NCI-H226 (cell line): ENCODE data around the gene MATK.

Experiments used
- DNase-seq: peaks from one replicate; pipeline ENCODE4 v3.0.0-alpha.2; 2015

Gene MATK

GRCh38 chr19:3746371-3747056, 39.7 kb downstream of the MATK start:
- DNase-seq, result no peak

GRCh38 chr19:3745363-3746045, 40.7 kb downstream of the MATK start:
- DNase-seq, result no peak

GRCh38 chr19:3743486-3743885, 42.7 kb downstream of the MATK start:
- no peak for DNase-seq

- no peak for DNase-seq
Observed at GRCh38 chr19:3740431-3740830, 45.8 kb downstream of the MATK start.

GRCh38 chr19:3738477-3739220, 47.5 kb downstream of the MATK start:
- no peak for DNase-seq

GRCh38 chr19:3737487-3738205, 48.5 kb downstream of the MATK start:
- no peak for DNase-seq

GRCh38 chr19:3736106-3736724, 50.0 kb downstream of the MATK start:
- no peak for DNase-seq

GRCh38 chr19:3734310-3734600, 51.9 kb downstream of the MATK start:
- DNase-seq, result no peak

GRCh38 chr19:3733549-3734309, 52.5 kb downstream of the MATK start:
- no peak for DNase-seq

- no peak for DNase-seq
Observed at GRCh38 chr19:3732108-3732507, 54.1 kb downstream of the MATK start.

- DNase-seq, result no peak
Observed at GRCh38 chr19:3730457-3730958, 55.7 kb downstream of the MATK start.
